Activated CD4-positive, alpha-beta T cell treated with anti-CD3 and anti-CD28 coated beads, Interleukin-2, amount 50 U/mL, for 4 hours (primary cell): Measurements from ENCODE around the gene DCPS.
"Not testable (repeated sequence)": the region's sequence is repeated elsewhere in the genome, so short reads cannot be mapped to it uniquely, and the experiment has no call there.

ENCODE experiments used
- DNase-seq, 2 experiments: peaks; one replicate each; pipeline ENCODE4 v3.0.0-alpha.2; 2020

Gene DCPS

GRCh38 chr11:126362879-126363655, 59.2 kb downstream of the DCPS start:
- no peak for DNase-seq

- no peak for DNase-seq
Measured at GRCh38 chr11:126363706-126364248, 59.9 kb downstream of the DCPS start.

- not testable (repeated sequence) for DNase-seq
Measured at GRCh38 chr11:126364735-126365134, 60.9 kb downstream of the DCPS start.

GRCh38 chr11:126365508-126365907, 61.6 kb downstream of the DCPS start:
- DNase-seq, result not testable (repeated sequence)

GRCh38 chr11:126366064-126366822, 62.4 kb downstream of the DCPS start:
- DNase-seq, result no peak

GRCh38 chr11:126366823-126367654, 63.2 kb downstream of the DCPS start:
- DNase-seq, result not testable (repeated sequence)

GRCh38 chr11:126367806-126368205, 63.9 kb downstream of the DCPS start:
- DNase-seq, result not testable (repeated sequence)

GRCh38 chr11:126368336-126369119, 64.7 kb downstream of the DCPS start:
- DNase-seq, result not testable (repeated sequence)

GRCh38 chr11:126370016-126370415, 66.2 kb downstream of the DCPS start:
- DNase-seq, result no peak

GRCh38 chr11:126371595-126371994, 67.7 kb downstream of the DCPS start:
- no peak for DNase-seq

- DNase-seq, result not testable (repeated sequence)
Measured at GRCh38 chr11:126373389-126374066, 69.7 kb downstream of the DCPS start.

GRCh38 chr11:126374562-126375300, 70.9 kb downstream of the DCPS start:
- DNase-seq, result not testable (repeated sequence)

- DNase-seq, result no peak
Measured at GRCh38 chr11:126375726-126376125, 71.9 kb downstream of the DCPS start.

- DNase-seq, result no peak
Measured at GRCh38 chr11:126378763-126379162, 74.9 kb downstream of the DCPS start.

GRCh38 chr11:126380909-126381308, 77.0 kb downstream of the DCPS start:
- DNase-seq, result no peak

- not testable (repeated sequence) for DNase-seq
Measured at GRCh38 chr11:126381960-126382359, 78.1 kb downstream of the DCPS start.

- DNase-seq, result not testable (repeated sequence)
Measured at GRCh38 chr11:126382641-126383040, 78.8 kb downstream of the DCPS start.

GRCh38 chr11:126383339-126384335, 79.8 kb downstream of the DCPS start:
- DNase-seq, result no peak

GRCh38 chr11:126384449-126385070, 80.7 kb downstream of the DCPS start:
- DNase-seq, result no peak
